Left lung (tissue), 10 donors: ENCODE measurements around the gene HIF1AN. TPM values are rescaled to one million over a fixed set of nuclear protein-coding genes. Genes with fewer than 3 reads are reported as not detected.
"Not testable (repeated sequence)": the region's sequence is repeated elsewhere in the genome, so short reads cannot be mapped to it uniquely, and the experiment has no call there.

Experiments used
- ATAC-seq: fragments of 200-7000 bp; cut with Tn5 transposase; one replicate; pipeline ENCODE4 v1.9.1; 2020; ENCODE audit warnings: moderate library complexity
- DNase-seq, 4 donors: peaks; one replicate each; pipeline ENCODE4 v3.0.0-alpha.2; 2013 to 2020
- H3K27ac ChIP-seq, 2 donors: fragments of 200-600 bp; sonication (generic) in 1 of 2; one replicate each; pipeline versions ENCODE4 v1.5.0 to v1.8.0; 2020 to 2021
- H3K27me3 ChIP-seq, 2 donors: fragments of 200-600 bp; sonication (generic) in 1 of 2; one replicate each; pipeline versions ENCODE4 v1.5.0 to v1.8.0; 2020 to 2021
- H3K36me3 ChIP-seq, 2 donors: fragments of 200-600 bp; sonication (generic) in 1 of 2; one replicate each; pipeline versions ENCODE4 v1.5.0 to v1.8.0; 2020 to 2021
- H3K4me1 ChIP-seq, 2 donors: fragments of 200-600 bp; one replicate each; pipeline ENCODE4 v1.8.0; 2021
- H3K4me3 ChIP-seq, 2 donors: fragments of 200-600 bp; sonication (generic) in 1 of 2; one replicate each; pipeline versions ENCODE4 v1.5.0 to v1.8.0; 2020 to 2021; ENCODE audit warnings: mild to moderate bottlenecking in 1 of 2
- H3K9me3 ChIP-seq, 2 donors: fragments of 200-600 bp; sonication (generic) in 1 of 2; one replicate each; pipeline versions ENCODE4 v1.5.0 to v1.8.0; 2020 to 2021
- CTCF ChIP-seq, 2 donors: fragments of 200-600 bp; sonication (generic) in 1 of 2; IDR thresholded peaks; one replicate each; pipeline versions ENCODE4 v1.5.0 to v1.8.0; 2021; ENCODE audit warnings: antibody characterized with exemption in 2 of 2
- intact Hi-C, 2 donors: fragments of 100-400 bp; cut with DNase I; formaldehyde crosslinking; loops; one replicate each; pipeline versions ENCODE4 v1.11.2 to v1.14.2; 2022
- polyA plus RNA-seq, 6 donors: library from polyadenylated mRNA; unstranded; fragments of 120-200 nt; gene quantifications; one replicate each; pipeline ENCODE4 v1.2.1, GENCODE V29; 2013; ENCODE audit not compliant: insufficient read length in 6 of 6
- total RNA-seq, 2 donors: library from RNA; stranded (reverse); fragmentation: NEBNext Ultra II Directional; extraction: Animal tissue kit (Norgen Biotek cat#: 25700); gene quantifications; one replicate each; pipeline ENCODE4 v1.2.1, GENCODE V29; 2021
- donor health status: DM: no; HTN: yes; CAD: no.
- donor health status: DM: no; HTN: no; CAD: no.

HIF1AN gene
- total and polyA plus RNA-seq, 8 donors: 35.7 to 41.5 (median 37.9) TPM

DNA sequence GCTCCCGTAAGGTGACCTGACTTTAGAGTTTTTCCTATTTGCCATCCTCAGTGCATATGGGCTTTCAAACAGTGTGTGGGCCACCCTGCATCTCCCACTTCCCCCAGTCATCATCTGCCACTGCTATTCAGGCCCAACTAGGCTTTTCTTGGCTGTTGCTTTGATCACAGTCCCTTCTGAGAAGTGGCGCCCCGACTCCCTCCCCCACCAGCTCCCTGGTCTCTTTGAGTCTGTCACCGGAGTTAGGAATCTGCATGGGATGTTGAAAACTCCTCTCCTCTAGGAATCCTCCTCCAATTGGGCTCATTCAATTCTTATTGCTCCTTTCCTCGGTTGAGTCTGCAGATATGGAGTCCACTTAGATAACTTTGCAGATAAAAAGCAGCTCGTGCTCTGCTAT is 32.1 kb downstream of the HIF1AN start:
- Histone ChIP-seq H3K9me3 (no peaks in the 10 kb centered on the region), H3K4me3 (no peak overlapping the region), H3K4me1 (no peaks in the 10 kb centered on the region), H3K27ac (no peak overlapping the region), H3K36me3 (no peaks in the 10 kb centered on the region), H3K27me3 (peaks cover 27 to 97% of the 10 kb centered on the region in 2 donors)
- ATAC-seq (no peak), DNase-seq (no peak)
- intact Hi-C loops: loop anchor here in 1 of 2 donors (10.0 kb wide), 1 partner anchor 307 kb away; no protein-coding TSS in a partner anchor
- no peak for TF ChIP-seq CTCF (IDR thresholded peaks at IDR 0.05)

- intact Hi-C loops: loop anchor here in 1 of 2 donors (10.0 kb wide), 1 partner anchor 306 kb away; no protein-coding TSS in a partner anchor
- no peaks in the 10 kb centered on the region for H3K9me3 ChIP-seq
- no peaks in the 10 kb centered on the region for H3K4me1 ChIP-seq
- H3K27me3 ChIP-seq: peaks cover 27 to 98% of the 10 kb centered on the region in 2 donors
- ATAC-seq (no peak), DNase-seq (no peak)
- no peaks in the 10 kb centered on the region for H3K36me3 ChIP-seq
- no peak for TF ChIP-seq CTCF (IDR thresholded peaks at IDR 0.05)
- no peak overlapping the region for H3K4me3 ChIP-seq
- no peak overlapping the region for H3K27ac ChIP-seq
These were observed 33.2 kb downstream of the HIF1AN start for GRCh38 chr10:100568912-100569311.

- Histone ChIP-seq H3K36me3 (no peaks in the 10 kb centered on the region), H3K27ac (no peak overlapping the region), H3K27me3 (peaks cover 27 to 97% of the 10 kb centered on the region in 2 donors), H3K4me1 (no peaks in the 10 kb centered on the region), H3K9me3 (no peaks in the 10 kb centered on the region), H3K4me3 (no peak overlapping the region)
- intact Hi-C loops: loop anchor here in 1 of 2 donors (10.0 kb wide), 1 partner anchor 305 kb away; no protein-coding TSS in a partner anchor
- ATAC-seq: no peak
- DNase-seq: no peak
- TF ChIP-seq CTCF (IDR thresholded peaks at IDR 0.05): no peak
These were observed 34.1 kb downstream of the HIF1AN start for GRCh38 chr10:100569687-100570481.

- ATAC-seq (no peak), DNase-seq (no peak)
- intact Hi-C loops: no loop called here
- Histone ChIP-seq H3K4me1 (no peaks in the 10 kb centered on the region), H3K4me3 (no peak overlapping the region), H3K9me3 (no peaks in the 10 kb centered on the region), H3K27ac (no peak overlapping the region), H3K36me3 (no peaks in the 10 kb centered on the region), H3K27me3 (peaks cover 27 to 97% of the 10 kb centered on the region in 2 donors)
- no peak for TF ChIP-seq CTCF (IDR thresholded peaks at IDR 0.05)
These were observed 34.8 kb downstream of the HIF1AN start for GRCh38 chr10:100570506-100570905.

- H3K4me3 ChIP-seq: no peak overlapping the region
- no peaks in the 10 kb centered on the region for H3K36me3 ChIP-seq
- H3K9me3 ChIP-seq: no peaks in the 10 kb centered on the region
- no peak overlapping the region for H3K27ac ChIP-seq
- ATAC-seq (no peak), DNase-seq (no peak)
- H3K4me1 ChIP-seq: no peaks in the 10 kb centered on the region
- peaks cover 22 to 95% of the 10 kb centered on the region in 2 donors for H3K27me3 ChIP-seq
- intact Hi-C loops: no loop called here
- TF ChIP-seq CTCF (IDR thresholded peaks at IDR 0.05): no peak
These were observed 35.5 kb downstream of the HIF1AN start for GRCh38 chr10:100571084-100571856.

- H3K27me3 ChIP-seq: peaks cover 2 to 76% of the 10 kb centered on the region in 2 donors
- intact Hi-C loops, H3K36me3 ChIP-seq, ATAC-seq, H3K27ac ChIP-seq, H3K4me3 ChIP-seq, H3K9me3 ChIP-seq, DNase-seq, H3K4me1 ChIP-seq: not testable (repeated sequence)
These were observed 39.4 kb downstream of the HIF1AN start for GRCh38 chr10:100575146-100575545.
